ENCODE data around the gene SLC2A9. TPM values are rescaled to one million over a fixed set of nuclear protein-coding genes. Genes with fewer than 3 reads are reported as not detected.

The SLC2A9 gene
- total and polyA plus RNA-seq, 2 of the 13 experiments (the other 11 are each of a cell fraction or from before 2014, with no cell fraction given): 36.2 to 42.3 TPM

DNA sequence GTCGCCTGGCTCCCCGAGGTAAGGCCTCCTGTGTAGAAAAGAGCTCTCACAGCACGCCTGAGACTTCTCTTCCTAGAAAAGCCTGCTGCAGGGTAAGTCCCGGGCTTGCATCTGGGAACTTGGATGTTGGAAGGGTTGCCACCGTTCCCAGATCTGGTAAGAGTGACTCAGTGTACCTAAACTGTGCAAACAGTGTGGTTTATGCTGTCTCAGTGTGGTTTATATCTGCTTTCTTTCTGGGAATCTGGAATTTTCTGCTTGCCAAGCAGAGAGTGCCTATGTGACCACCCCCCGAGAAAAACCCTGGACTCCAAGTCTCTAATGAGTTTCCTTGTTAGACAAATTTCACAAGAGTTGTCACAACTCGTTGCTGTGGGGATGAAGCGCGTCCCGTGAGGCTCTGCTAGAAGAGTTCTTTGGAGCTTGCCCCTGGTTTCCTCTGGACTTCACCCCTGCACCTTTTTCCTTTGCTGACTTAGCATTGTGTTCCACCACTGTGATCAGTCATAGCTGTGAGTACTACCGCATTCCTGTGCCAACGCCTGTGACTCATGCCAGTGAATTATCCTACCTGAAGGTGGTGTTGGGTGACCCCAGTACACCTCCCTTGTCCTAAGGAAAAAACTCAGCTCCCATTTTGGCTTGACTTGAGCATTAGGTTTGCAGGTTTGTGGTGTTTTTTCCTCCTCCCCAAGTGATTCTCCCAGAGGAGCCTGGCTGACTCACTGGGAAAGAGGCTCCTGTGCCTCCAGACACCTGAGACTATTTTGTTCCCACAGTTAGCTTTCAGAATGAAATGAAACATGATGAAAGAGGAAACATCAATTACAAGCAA, 14.5 kb downstream of the SLC2A9 start (continued):
- TF ChIP-seq, protein P1, sequence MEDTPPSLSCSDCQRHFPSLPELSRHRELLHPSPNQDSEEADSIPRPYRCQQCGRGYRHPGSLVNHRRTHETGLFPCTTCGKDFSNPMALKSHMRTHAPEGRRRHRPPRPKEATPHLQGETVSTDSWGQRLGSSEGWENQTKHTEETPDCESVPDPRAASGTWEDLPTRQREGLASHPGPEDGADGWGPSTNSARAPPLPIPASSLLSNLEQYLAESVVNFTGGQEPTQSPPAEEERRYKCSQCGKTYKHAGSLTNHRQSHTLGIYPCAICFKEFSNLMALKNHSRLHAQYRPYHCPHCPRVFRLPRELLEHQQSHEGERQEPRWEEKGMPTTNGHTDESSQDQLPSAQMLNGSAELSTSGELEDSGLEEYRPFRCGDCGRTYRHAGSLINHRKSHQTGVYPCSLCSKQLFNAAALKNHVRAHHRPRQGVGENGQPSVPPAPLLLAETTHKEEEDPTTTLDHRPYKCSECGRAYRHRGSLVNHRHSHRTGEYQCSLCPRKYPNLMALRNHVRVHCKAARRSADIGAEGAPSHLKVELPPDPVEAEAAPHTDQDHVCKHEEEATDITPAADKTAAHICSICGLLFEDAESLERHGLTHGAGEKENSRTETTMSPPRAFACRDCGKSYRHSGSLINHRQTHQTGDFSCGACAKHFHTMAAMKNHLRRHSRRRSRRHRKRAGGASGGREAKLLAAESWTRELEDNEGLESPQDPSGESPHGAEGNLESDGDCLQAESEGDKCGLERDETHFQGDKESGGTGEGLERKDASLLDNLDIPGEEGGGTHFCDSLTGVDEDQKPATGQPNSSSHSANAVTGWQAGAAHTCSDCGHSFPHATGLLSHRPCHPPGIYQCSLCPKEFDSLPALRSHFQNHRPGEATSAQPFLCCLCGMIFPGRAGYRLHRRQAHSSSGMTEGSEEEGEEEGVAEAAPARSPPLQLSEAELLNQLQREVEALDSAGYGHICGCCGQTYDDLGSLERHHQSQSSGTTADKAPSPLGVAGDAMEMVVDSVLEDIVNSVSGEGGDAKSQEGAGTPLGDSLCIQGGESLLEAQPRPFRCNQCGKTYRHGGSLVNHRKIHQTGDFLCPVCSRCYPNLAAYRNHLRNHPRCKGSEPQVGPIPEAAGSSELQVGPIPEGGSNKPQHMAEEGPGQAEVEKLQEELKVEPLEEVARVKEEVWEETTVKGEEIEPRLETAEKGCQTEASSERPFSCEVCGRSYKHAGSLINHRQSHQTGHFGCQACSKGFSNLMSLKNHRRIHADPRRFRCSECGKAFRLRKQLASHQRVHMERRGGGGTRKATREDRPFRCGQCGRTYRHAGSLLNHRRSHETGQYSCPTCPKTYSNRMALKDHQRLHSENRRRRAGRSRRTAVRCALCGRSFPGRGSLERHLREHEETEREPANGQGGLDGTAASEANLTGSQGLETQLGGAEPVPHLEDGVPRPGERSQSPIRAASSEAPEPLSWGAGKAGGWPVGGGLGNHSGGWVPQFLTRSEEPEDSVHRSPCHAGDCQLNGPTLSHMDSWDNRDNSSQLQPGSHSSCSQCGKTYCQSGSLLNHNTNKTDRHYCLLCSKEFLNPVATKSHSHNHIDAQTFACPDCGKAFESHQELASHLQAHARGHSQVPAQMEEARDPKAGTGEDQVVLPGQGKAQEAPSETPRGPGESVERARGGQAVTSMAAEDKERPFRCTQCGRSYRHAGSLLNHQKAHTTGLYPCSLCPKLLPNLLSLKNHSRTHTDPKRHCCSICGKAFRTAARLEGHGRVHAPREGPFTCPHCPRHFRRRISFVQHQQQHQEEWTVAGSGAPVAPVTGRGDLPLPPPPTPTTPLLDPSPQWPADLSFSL (CRISPR knock-in tag; IDR thresholded peaks at IDR 0.05): peak; percentile 31; the same call in 1 of the 2 replicates
- peak; percentile 49; the same call in 1 of the 2 replicates for TF ChIP-seq SIN3A (IDR thresholded peaks at IDR 0.05; ENCODE audit: borderline replicate concordance, low read depth, low read length)
- peak in 1 of 2 experiments; percentile 66; a peak in 2 of 4 replicates for TF ChIP-seq ATF4 (CRISPR knock-in tag; IDR thresholded peaks at IDR 0.05)
- TF ChIP-seq, protein P2, sequence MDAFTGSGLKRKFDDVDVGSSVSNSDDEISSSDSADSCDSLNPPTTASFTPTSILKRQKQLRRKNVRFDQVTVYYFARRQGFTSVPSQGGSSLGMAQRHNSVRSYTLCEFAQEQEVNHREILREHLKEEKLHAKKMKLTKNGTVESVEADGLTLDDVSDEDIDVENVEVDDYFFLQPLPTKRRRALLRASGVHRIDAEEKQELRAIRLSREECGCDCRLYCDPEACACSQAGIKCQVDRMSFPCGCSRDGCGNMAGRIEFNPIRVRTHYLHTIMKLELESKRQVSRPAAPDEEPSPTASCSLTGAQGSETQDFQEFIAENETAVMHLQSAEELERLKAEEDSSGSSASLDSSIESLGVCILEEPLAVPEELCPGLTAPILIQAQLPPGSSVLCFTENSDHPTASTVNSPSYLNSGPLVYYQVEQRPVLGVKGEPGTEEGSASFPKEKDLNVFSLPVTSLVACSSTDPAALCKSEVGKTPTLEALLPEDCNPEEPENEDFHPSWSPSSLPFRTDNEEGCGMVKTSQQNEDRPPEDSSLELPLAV (CRISPR knock-in tag; conservative IDR thresholded peaks at IDR 0.05; ENCODE audit: low read depth): no peak
- 0 out of 2 replicates have a peak, but pooled peaks have one; percentile 38 for TF ChIP-seq NCOR1 (IDR thresholded peaks at IDR 0.05; ENCODE audit: borderline replicate concordance, low read length)
- TF ChIP-seq POLR2AphosphoS5 (IDR thresholded peaks at IDR 0.05; ENCODE audit: low read depth, low read length): peak; percentile 30; the same call in 1 of the 2 replicates
- TF ChIP-seq RXRB (CRISPR knock-in tag; IDR thresholded peaks at IDR 0.05; ENCODE audit: borderline replicate concordance): 0 out of 2 replicates have a peak, but pooled peaks have one; percentile 13
- no peak for TF ChIP-seq ZNF292 (CRISPR knock-in tag; IDR thresholded peaks at IDR 0.05; ENCODE audit: borderline replicate concordance, low read depth)
- TF ChIP-seq MXI1 (IDR thresholded peaks at IDR 0.05; ENCODE audit: borderline replicate concordance, low read depth, low read length): peak; percentile 25; the same call in 1 of the 3 replicates
- 0 out of 2 replicates have a peak, but pooled peaks have one; percentile 26 for TF ChIP-seq ZNF12 (CRISPR knock-in tag; IDR thresholded peaks at IDR 0.05)
- peak; percentile 50; the same call in 1 of the 2 replicates for TF ChIP-seq RFX1 (IDR thresholded peaks at IDR 0.05)
- TF ChIP-seq RARA (CRISPR knock-in tag; IDR thresholded peaks at IDR 0.05): peak; percentile 43
- TF ChIP-seq ZNF614 (CRISPR knock-in tag; IDR thresholded peaks at IDR 0.05; ENCODE audit: borderline replicate concordance): peak; percentile 5; the same call in 1 of the 2 replicates
- no peak for TF ChIP-seq HMGXB4 (CRISPR knock-in tag; IDR thresholded peaks at IDR 0.05; ENCODE audit: borderline replicate concordance in 1 of 2, low read depth in 1 of 2)
- 0 out of 2 replicates have a peak, but pooled peaks have one; percentile 15 for TF ChIP-seq MIER3 (CRISPR knock-in tag; IDR thresholded peaks at IDR 0.05; ENCODE audit: borderline replicate concordance)
- 0 out of 2 replicates have a peak, but pooled peaks have one; percentile 11 for TF ChIP-seq MAFG (CRISPR knock-in tag; IDR thresholded peaks at IDR 0.05)
- no peak for TF ChIP-seq ZNF264 (CRISPR knock-in tag; IDR thresholded peaks at IDR 0.05)

Measured in HepG2 (cell line).